GM23338 (cell line): Measurements from ENCODE around the gene RTF1. TPM values are rescaled to one million over a fixed set of nuclear protein-coding genes. Genes with fewer than 3 reads are reported as not detected.

Source experiments
- ATAC-seq: fragments of 200-7000 bp; cut with Tn5 transposase; 3 replicates; pipeline ENCODE4 v1.9.1; 2020
- DNase-seq: peaks from one replicate; pipeline ENCODE4 v3.0.0-alpha.2; 2015; ENCODE audit warnings: low spot score
- H2AFZ ChIP-seq: fragments of 200-600 bp; sonication (generic); 2 replicates; pipeline ENCODE4 v1.8.0; 2016; ENCODE audit warnings: antibody characterized with exemption, mild to moderate bottlenecking, moderate library complexity
- H3F3A ChIP-seq: fragments of 200-600 bp; sonication (generic); replicated peaks from 2 replicates; pipeline ENCODE4 v1.8.0; 2017; ENCODE audit warnings: antibody characterized with exemption, mixed run types, low read depth
- H3K27ac ChIP-seq: fragments of 200-600 bp; sonication (generic); 2 replicates; pipeline ENCODE4 v1.6.1; 2016; ENCODE audit warnings: low read depth
- H3K27me3 ChIP-seq: fragments of 200-600 bp; sonication (generic); 2 replicates; pipeline ENCODE4 v1.8.0; 2016; ENCODE audit warnings: mild to moderate bottlenecking, mixed run types, moderate library complexity; ENCODE audit not compliant: insufficient read depth
- H3K36me3 ChIP-seq: fragments of 200-600 bp; sonication (generic); 2 replicates; pipeline ENCODE4 v1.8.0; 2016; ENCODE audit warnings: mild to moderate bottlenecking; ENCODE audit not compliant: insufficient read depth
- H3K4me1 ChIP-seq: fragments of 200-600 bp; sonication (generic); 2 replicates; pipeline ENCODE4 v1.8.0; 2016; ENCODE audit warnings: mild to moderate bottlenecking, moderate library complexity; ENCODE audit not compliant: insufficient read depth
- H3K4me2 ChIP-seq: fragments of 200-600 bp; sonication (generic); 2 replicates; pipeline ENCODE4 v1.7.1; 2017; ENCODE audit warnings: mixed run types
- H3K4me3 ChIP-seq: fragments of 200-600 bp; sonication (generic); 2 replicates; pipeline ENCODE4 v1.6.1; 2016; ENCODE audit warnings: mixed run types
- H3K79me2 ChIP-seq: fragments of 200-600 bp; sonication (generic); replicated peaks from 2 replicates; pipeline ENCODE4 v1.8.0; 2017; ENCODE audit warnings: mild to moderate bottlenecking; ENCODE audit not compliant: insufficient read depth
- H3K9me2 ChIP-seq: fragments of 200-600 bp; sonication (generic); 2 replicates; pipeline ENCODE4 v1.8.0; 2017; ENCODE audit not compliant: insufficient read depth
- H4K20me1 ChIP-seq: fragments of 200-600 bp; sonication (generic); replicated peaks from 2 replicates; pipeline ENCODE4 v1.8.0; 2017; ENCODE audit warnings: mild to moderate bottlenecking; ENCODE audit not compliant: insufficient read depth
- H3K27ac Mint-ChIP-seq: 2 replicates; pipeline ENCODE4 v1.8.0; 2020; ENCODE audit warnings: inconsistent platforms, mild to moderate bottlenecking, moderate library complexity, mixed read lengths
- H3K27me3 Mint-ChIP-seq: 3 replicates; pipeline ENCODE4 v1.8.0; 2022; ENCODE audit warnings: low read depth, mild to moderate bottlenecking, moderate library complexity, mixed read lengths, inconsistent platforms; ENCODE audit not compliant: insufficient read depth, poor library complexity
- H3K36me3 Mint-ChIP-seq: 3 replicates; pipeline ENCODE4 v1.8.0; 2021; ENCODE audit warnings: low read depth, mild to moderate bottlenecking, inconsistent platforms, moderate library complexity, mixed read lengths
- H3K4me1 Mint-ChIP-seq: 3 replicates; pipeline ENCODE4 v1.8.0; 2020; ENCODE audit warnings: mild to moderate bottlenecking, inconsistent platforms, mixed read lengths
- H3K4me3 Mint-ChIP-seq: 3 replicates; pipeline ENCODE4 v1.8.0; 2021; ENCODE audit warnings: moderate library complexity, mild to moderate bottlenecking, inconsistent platforms, mixed read lengths
- H3K9me3 Mint-ChIP-seq: 3 replicates; pipeline ENCODE4 v1.8.0; 2020; ENCODE audit warnings: moderate library complexity, mild to moderate bottlenecking, inconsistent platforms, mixed read lengths
- CREB1 ChIP-seq: fragments of 250-450 bp; sonication (Bioruptor Pico); IDR thresholded peaks from 2 replicates; pipeline ENCODE4 v1.5.0; 2020; ENCODE audit warnings: low read depth, mild to moderate bottlenecking, moderate library complexity
- EZH2phosphoT487 ChIP-seq: fragments of 200-600 bp; sonication (generic); IDR thresholded peaks from one replicate; pipeline ENCODE4 v1.8.1; 2018; ENCODE audit warnings: antibody characterized with exemption; ENCODE audit not compliant: unreplicated experiment
- JUNB ChIP-seq: IDR thresholded peaks from one replicate; pipeline ENCODE4 v1.6.1; 2016; ENCODE audit warnings: antibody characterized with exemption; ENCODE audit not compliant: unreplicated experiment
- NANOG ChIP-seq: IDR thresholded peaks from 2 replicates; pipeline ENCODE4 v1.6.1; 2016; ENCODE audit warnings: antibody characterized with exemption, borderline replicate concordance
- POLR2AphosphoS5 ChIP-seq: IDR thresholded peaks from 2 replicates; pipeline ENCODE4 v1.6.1; 2016; ENCODE audit warnings: antibody characterized with exemption, low read depth
- STAT1 ChIP-seq: IDR thresholded peaks from one replicate; pipeline ENCODE4 v1.6.1; 2016; ENCODE audit warnings: antibody characterized with exemption; ENCODE audit not compliant: unreplicated experiment
- ZNF114 ChIP-seq: fragments of 250-450 bp; sonication (Bioruptor Pico); IDR thresholded peaks from 2 replicates; pipeline ENCODE4 v1.5.0; 2020; ENCODE audit warnings: mild to moderate bottlenecking, moderate library complexity
- ZNF331 ChIP-seq: fragments of 250-450 bp; sonication (Bioruptor Pico); IDR thresholded peaks from 2 replicates; pipeline ENCODE4 v1.5.0; 2020; ENCODE audit warnings: low read depth, mild to moderate bottlenecking, moderate library complexity
- polyA plus RNA-seq: library from polyadenylated mRNA; unstranded; fragments of >200 nt; fragmentation: Nextera tagmentation; extraction: Ambion mirVana; gene quantifications from 2 replicates; pipeline ENCODE4 v1.2.1, GENCODE V29; 2016
- total RNA-seq: library from RNA; depleted of rRNA; stranded (reverse); fragments of >200 nt; shearing (Covaris generic); gene quantifications from 2 replicates; pipeline ENCODE4 v1.2.3, GENCODE V29; 2014
- TF ChIP-seq, protein P1 (sequence below): fragments of 250-450 bp; sonication (Bioruptor Pico); IDR thresholded peaks from 2 replicates; pipeline ENCODE4 v1.5.0; 2020; ENCODE audit warnings: mild to moderate bottlenecking, moderate library complexity
- TF ChIP-seq, protein P2 (sequence below): IDR thresholded peaks from 2 replicates; pipeline ENCODE4 v1.6.1; 2016; ENCODE audit warnings: antibody characterized with exemption

The RTF1 gene
- total and polyA plus RNA-seq, 2 experiments from 2014 or later = 38.1 to 298 TPM

DNA sequence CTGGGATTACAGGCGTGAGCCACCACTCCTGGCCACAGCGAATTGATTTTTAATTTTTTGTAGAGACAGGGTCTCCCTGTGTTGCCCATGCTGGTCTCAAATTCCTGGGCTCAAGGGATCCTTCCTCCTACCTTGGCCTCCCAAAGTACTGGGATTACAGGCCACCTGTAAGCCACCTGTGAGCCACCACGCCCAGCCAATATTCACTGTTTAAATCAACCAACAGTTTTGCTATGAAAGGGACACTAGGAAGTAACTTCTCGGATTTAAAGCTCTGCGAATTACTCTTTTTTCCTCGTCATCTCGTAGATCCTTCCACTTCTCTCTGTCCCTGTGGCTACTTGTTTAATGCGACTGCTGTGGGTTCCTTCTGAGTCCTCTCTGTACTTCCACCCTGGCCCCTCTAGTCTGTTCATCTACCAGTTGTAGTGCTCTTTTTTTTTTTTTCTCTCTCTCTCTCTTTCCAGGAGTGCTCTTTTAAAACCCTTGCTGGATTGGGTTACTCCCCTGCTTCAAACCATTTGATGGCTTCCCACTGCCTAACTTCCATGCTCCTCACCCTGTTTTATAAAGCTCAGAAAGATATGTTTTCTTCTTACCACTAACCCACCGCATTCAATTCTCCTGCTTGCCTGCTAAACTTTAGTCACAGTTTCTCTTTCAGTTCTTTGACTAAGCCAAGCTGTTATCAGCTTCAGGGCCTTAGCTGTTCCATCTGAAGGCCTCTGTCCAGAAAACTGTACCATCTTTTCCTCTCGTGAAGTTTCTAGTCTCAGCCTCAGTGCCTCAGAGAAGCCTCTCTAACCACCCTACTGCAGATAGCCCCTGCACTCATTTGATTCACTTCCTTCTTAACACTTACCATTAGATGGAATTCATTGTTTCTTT lies 12.4 kb downstream of the RTF1 start:
- no peak overlapping the region for H3K4me2 ChIP-seq
- H3K36me3 ChIP-seq = peaks cover 4% of the 10 kb centered on the region; the same call in 1 of the 2 replicates
- no peak overlapping the region for H3K27ac Mint-ChIP-seq
- H4K20me1 ChIP-seq = peaks cover 6% of the 10 kb centered on the region
- H3K27ac ChIP-seq = no peak overlapping the region
- no peaks in the 10 kb centered on the region for H3K27me3 ChIP-seq
- H2AFZ ChIP-seq = no peak overlapping the region
- H3K9me3 Mint-ChIP-seq = no peaks in the 10 kb centered on the region; the same call in 2 of the 3 replicates
- peaks cover 15% of the 10 kb centered on the region for H3K36me3 Mint-ChIP-seq
- no peak for ATAC-seq
- H3K27me3 Mint-ChIP-seq = peaks cover 2% of the 10 kb centered on the region
- H3K4me1 ChIP-seq = no peaks in the 10 kb centered on the region
- H3K9me2 ChIP-seq = no peaks in the 10 kb centered on the region
- H3F3A ChIP-seq = no peaks in the 10 kb centered on the region
- H3K79me2 ChIP-seq = peaks cover 84% of the 10 kb centered on the region
- H3K4me3 Mint-ChIP-seq = no peak overlapping the region
- no peak overlapping the region for H3K4me3 ChIP-seq
- TF ChIP-seq POLR2AphosphoS5 (no peak), JUNB (no peak), ZNF331 (CRISPR knock-in tag) (no peak), EZH2phosphoT487 (no peak), STAT1 (no peak), ZNF114 (CRISPR knock-in tag) (no peak), NANOG (no peak), CREB1 (CRISPR knock-in tag) (no peak)
- TF ChIP-seq, protein P1, sequence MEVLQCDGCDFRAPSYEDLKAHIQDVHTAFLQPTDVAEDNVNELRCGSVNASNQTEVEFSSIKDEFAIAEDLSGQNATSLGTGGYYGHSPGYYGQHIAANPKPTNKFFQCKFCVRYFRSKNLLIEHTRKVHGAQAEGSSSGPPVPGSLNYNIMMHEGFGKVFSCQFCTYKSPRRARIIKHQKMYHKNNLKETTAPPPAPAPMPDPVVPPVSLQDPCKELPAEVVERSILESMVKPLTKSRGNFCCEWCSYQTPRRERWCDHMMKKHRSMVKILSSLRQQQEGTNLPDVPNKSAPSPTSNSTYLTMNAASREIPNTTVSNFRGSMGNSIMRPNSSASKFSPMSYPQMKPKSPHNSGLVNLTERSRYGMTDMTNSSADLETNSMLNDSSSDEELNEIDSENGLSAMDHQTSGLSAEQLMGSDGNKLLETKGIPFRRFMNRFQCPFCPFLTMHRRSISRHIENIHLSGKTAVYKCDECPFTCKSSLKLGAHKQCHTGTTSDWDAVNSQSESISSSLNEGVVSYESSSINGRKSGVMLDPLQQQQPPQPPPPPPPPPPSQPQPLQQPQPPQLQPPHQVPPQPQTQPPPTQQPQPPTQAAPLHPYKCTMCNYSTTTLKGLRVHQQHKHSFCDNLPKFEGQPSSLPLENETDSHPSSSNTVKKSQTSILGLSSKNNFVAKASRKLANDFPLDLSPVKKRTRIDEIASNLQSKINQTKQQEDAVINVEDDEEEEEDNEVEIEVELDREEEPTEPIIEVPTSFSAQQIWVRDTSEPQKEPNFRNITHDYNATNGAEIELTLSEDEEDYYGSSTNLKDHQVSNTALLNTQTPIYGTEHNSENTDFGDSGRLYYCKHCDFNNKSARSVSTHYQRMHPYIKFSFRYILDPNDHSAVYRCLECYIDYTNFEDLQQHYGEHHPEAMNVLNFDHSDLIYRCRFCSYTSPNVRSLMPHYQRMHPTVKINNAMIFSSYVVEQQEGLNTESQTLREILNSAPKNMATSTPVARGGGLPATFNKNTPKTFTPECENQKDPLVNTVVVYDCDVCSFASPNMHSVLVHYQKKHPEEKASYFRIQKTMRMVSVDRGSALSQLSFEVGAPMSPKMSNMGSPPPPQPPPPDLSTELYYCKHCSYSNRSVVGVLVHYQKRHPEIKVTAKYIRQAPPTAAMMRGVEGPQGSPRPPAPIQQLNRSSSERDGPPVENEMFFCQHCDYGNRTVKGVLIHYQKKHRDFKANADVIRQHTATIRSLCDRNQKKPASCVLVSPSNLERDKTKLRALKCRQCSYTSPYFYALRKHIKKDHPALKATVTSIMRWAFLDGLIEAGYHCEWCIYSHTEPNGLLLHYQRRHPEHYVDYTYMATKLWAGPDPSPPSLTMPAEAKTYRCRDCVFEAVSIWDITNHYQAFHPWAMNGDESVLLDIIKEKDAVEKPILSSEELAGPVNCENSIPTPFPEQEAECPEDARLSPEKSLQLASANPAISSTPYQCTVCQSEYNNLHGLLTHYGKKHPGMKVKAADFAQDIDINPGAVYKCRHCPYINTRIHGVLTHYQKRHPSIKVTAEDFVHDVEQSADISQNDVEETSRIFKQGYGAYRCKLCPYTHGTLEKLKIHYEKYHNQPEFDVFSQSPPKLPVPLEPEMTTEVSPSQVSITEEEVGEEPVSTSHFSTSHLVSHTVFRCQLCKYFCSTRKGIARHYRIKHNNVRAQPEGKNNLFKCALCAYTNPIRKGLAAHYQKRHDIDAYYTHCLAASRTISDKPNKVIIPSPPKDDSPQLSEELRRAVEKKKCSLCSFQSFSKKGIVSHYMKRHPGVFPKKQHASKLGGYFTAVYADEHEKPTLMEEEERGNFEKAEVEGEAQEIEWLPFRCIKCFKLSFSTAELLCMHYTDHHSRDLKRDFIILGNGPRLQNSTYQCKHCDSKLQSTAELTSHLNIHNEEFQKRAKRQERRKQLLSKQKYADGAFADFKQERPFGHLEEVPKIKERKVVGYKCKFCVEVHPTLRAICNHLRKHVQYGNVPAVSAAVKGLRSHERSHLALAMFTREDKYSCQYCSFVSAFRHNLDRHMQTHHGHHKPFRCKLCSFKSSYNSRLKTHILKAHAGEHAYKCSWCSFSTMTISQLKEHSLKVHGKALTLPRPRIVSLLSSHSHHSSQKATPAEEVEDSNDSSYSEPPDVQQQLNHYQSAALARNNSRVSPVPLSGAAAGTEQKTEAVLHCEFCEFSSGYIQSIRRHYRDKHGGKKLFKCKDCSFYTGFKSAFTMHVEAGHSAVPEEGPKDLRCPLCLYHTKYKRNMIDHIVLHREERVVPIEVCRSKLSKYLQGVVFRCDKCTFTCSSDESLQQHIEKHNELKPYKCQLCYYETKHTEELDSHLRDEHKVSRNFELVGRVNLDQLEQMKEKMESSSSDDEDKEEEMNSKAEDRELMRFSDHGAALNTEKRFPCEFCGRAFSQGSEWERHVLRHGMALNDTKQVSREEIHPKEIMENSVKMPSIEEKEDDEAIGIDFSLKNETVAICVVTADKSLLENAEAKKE (CRISPR knock-in tag) = no peak
- TF ChIP-seq, protein P2, sequence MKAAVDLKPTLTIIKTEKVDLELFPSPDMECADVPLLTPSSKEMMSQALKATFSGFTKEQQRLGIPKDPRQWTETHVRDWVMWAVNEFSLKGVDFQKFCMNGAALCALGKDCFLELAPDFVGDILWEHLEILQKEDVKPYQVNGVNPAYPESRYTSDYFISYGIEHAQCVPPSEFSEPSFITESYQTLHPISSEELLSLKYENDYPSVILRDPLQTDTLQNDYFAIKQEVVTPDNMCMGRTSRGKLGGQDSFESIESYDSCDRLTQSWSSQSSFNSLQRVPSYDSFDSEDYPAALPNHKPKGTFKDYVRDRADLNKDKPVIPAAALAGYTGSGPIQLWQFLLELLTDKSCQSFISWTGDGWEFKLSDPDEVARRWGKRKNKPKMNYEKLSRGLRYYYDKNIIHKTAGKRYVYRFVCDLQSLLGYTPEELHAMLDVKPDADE = no peak
- DNase-seq = no peak
- H3K4me1 Mint-ChIP-seq = no peaks in the 10 kb centered on the region
